Activated gamma-delta T cell treated with Interleukin-2 at 50 U/mL for 16 hours (primary cell): Measurements from ENCODE around the gene NT5DC3.

Experiments
- DNase-seq: peaks from one replicate; pipeline ENCODE4 v3.0.0-alpha.2; 2020

The NT5DC3 gene

DNA sequence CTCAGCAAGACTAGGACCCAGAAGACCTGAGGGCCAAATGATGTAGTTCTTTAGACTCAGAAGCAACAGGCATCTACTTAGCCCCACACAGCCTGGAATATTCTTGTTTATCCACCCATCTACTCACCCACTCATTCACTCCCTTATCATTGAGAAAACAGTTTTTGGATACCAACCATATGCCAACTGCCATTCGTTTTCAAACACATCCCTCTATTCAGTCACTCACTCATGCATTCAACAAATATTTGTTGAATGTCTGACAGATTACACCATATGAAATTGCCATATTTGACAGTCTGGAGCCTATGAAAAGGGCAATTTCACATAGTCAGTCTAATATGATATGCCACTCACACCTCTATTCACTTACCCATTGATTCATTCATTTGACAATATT is 103.2 kb downstream of the NT5DC3 start:
- no peak for DNase-seq

GRCh38 chr12:103736572-103736971 is 104.5 kb downstream of the NT5DC3 start:
- no peak for DNase-seq

DNA sequence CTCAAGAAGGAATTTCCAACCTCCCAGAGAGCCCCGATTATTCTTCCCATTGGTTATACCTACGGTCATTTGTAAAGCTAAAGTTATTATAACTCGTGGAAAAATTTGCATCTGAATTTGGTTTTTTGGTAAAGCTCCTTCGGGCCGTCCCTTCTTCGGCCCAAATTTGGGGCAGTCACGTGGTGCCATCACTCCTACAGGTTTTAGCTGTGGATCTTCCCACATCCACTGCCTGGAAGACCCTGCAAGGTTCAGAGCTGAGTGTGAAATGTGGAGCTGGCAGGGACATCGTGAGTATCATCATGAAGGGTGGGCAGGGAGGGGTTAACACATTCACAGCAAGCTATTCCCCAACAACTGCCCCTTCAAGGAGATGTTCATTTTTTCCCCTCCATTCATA is 105.7 kb downstream of the NT5DC3 start:
- DNase-seq = no peak

GRCh38 chr12:103734863-103735262 is 106.2 kb downstream of the NT5DC3 start:
- no peak for DNase-seq

GRCh38 chr12:103731539-103731938 is 109.5 kb downstream of the NT5DC3 start:
- no peak for DNase-seq

DNA sequence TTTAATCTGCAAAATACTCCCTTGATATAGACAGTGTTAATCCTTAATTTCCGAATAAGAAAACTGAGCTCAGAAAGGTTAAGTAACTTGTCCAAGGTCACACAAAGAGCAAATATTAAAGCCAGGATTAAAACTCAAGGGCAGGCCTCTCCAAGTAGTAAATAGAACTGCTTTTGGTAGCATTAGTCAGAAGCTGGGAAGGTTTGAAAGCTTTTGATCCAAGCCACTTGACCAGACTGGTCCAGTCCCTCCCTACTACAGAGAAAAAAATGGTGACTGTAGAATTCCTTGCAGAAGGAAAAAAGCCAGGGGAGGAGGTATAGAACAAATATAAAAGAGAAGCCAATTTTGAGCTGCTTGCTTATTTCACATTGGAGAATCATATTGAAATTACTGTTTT is 111.5 kb downstream of the NT5DC3 start:
- DNase-seq = no peak

GRCh38 chr12:103728323-103728722 is 112.7 kb downstream of the NT5DC3 start:
- no peak for DNase-seq

- no peak for DNase-seq
These were observed 113.4 kb downstream of the NT5DC3 start for GRCh38 chr12:103727638-103728037.

DNA sequence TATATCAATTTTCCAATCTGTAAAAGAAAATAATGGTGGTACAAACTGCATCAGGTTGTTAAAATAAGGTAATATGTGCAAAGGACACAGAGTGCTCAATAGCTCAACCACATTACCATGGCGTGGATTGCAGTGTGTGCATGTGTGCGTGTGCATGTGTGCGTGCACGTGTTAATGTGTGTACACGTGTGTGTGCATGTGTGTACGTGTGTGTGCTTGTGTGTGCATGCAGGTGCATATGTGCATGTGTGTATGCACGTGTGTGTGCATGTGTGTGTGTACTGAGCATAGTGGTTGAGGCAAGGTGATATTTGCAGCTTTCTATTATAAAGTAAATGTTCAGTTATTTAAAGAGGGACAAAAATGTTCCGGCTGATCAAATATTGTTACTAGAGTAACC is 115.6 kb downstream of the NT5DC3 start:
- no peak for DNase-seq
